ENCODE data around the gene SLC5A5. TPM values are rescaled to one million over a fixed set of nuclear protein-coding genes. Genes with fewer than 3 reads are reported as not detected.

Gene SLC5A5
- total RNA-seq, 4 donors from 2014 or later = 0.34 to 4.3 (median 2.6) TPM

GRCh38 chr19:17866312-17866963 lies 5.3 kb upstream of the SLC5A5 start:
- no peak overlapping the region for H3K4me3 ChIP-seq (replicated peaks in 1 of 3)
- intact Hi-C loops (cut with DNase I) = no loop called here
- H3K9me3 ChIP-seq = no peaks in the 10 kb centered on the region
- 79 to 86% methylated on average over 8 of the region's 8 CpGs for WGBS, 2 donors
- no peak for DNase-seq
- no peak for TF ChIP-seq CTCF (IDR thresholded peaks at IDR 0.05)
- no peak for TF ChIP-seq POLR2A (IDR thresholded peaks at IDR 0.05)
- H3K4me1 ChIP-seq = peaks cover 43 to 61% of the 10 kb centered on the region in 2 donors
- H3K27me3 ChIP-seq = no peaks in the 10 kb centered on the region
- H3K36me3 ChIP-seq = peaks cover 24 to 29% of the 10 kb centered on the region in 2 donors
- H3K27ac ChIP-seq = peak overlapping the region; percentile 2 to 84 (median 51)

GRCh38 chr19:17866964-17867486 lies 4.7 kb upstream of the SLC5A5 start:
- H3K4me1 ChIP-seq = peaks cover 41 to 57% of the 10 kb centered on the region in 2 donors
- no peaks in the 10 kb centered on the region for H3K9me3 ChIP-seq
- TF ChIP-seq POLR2A (IDR thresholded peaks at IDR 0.05) = no peak
- no peak for TF ChIP-seq CTCF (IDR thresholded peaks at IDR 0.05)
- peak; percentile 64 to 72 for DNase-seq
- H3K4me3 ChIP-seq (replicated peaks in 1 of 3) = no peak overlapping the region
- WGBS, 2 donors = 27 to 31% methylated on average over 11 of the region's 11 CpGs
- intact Hi-C loops (cut with DNase I) = no loop called here
- H3K36me3 ChIP-seq = peaks cover 23 to 24% of the 10 kb centered on the region in 2 donors
- H3K27ac ChIP-seq = peak overlapping the region; percentile 2 to 59 (median 51)
- no peaks in the 10 kb centered on the region for H3K27me3 ChIP-seq

- Histone ChIP-seq H3K36me3 (peaks cover 7% of the 10 kb centered on the region in 2 donors), H3K9me3 (no peaks in the 10 kb centered on the region), H3K4me3 (replicated peaks in 1 of 3) (no peak overlapping the region), H3K27ac (no peak overlapping the region), H3K4me1 (peaks cover 38 to 49% of the 10 kb centered on the region in 2 donors), H3K27me3 (peaks cover 4% of the 10 kb centered on the region)
- 69 to 82% methylated on average over 6 of the region's 6 CpGs for WGBS, 2 donors
- DNase-seq = no peak
- TF ChIP-seq CTCF (IDR thresholded peaks at IDR 0.05) = no peak
- no peak for TF ChIP-seq POLR2A (IDR thresholded peaks at IDR 0.05)
- intact Hi-C loops (cut with DNase I) = no loop called here
Observed at GRCh38 chr19:17868669-17869068, 3.1 kb upstream of the SLC5A5 start.

GRCh38 chr19:17869114-17869608 lies 2.6 kb upstream of the SLC5A5 start:
- H3K4me1 ChIP-seq = peaks cover 35 to 49% of the 10 kb centered on the region in 2 donors
- H3K9me3 ChIP-seq = no peaks in the 10 kb centered on the region
- H3K27ac ChIP-seq = no peak overlapping the region
- no peak for DNase-seq
- intact Hi-C loops (cut with DNase I) = no loop called here
- H3K36me3 ChIP-seq = peaks cover 2 to 4% of the 10 kb centered on the region in 2 donors
- no peak overlapping the region for H3K4me3 ChIP-seq (replicated peaks in 1 of 3)
- peaks cover 4% of the 10 kb centered on the region for H3K27me3 ChIP-seq
- WGBS, 2 donors = 54 to 63% methylated on average over 11 of the region's 11 CpGs
- TF ChIP-seq CTCF (IDR thresholded peaks at IDR 0.05) = no peak
- TF ChIP-seq POLR2A (IDR thresholded peaks at IDR 0.05) = no peak
